OCI-LY1 (cell line): ENCODE measurements around the gene NDUFV3.
"Not testable (repeated sequence)": the region's sequence is repeated elsewhere in the genome, so short reads cannot be mapped to it uniquely, and the experiment has no call there.

Experiments used
- H2AFZ ChIP-seq: fragments of 200-600 bp; sonication (generic), shearing (Covaris generic); 2 replicates; pipeline ENCODE4 v1.6.0; 2014; ENCODE audit warnings: antibody characterized with exemption, mild to moderate bottlenecking, low read length
- H3F3A ChIP-seq: fragments of 200-600 bp; sonication (generic), shearing (Covaris generic); 2 replicates; pipeline ENCODE4 v1.6.0; 2014; ENCODE audit warnings: mild to moderate bottlenecking, antibody characterized with exemption, low read length, moderate library complexity; ENCODE audit not compliant: insufficient read depth
- H3K27ac ChIP-seq: fragments of 200-600 bp; sonication (generic); 2 replicates; pipeline ENCODE4 v1.5.1; 2014; ENCODE audit warnings: low read length, mixed run types, mild to moderate bottlenecking, low read depth; ENCODE audit not compliant: poor library complexity, severe bottlenecking
- H3K27me3 ChIP-seq: fragments of 200-600 bp; sonication (generic); 2 replicates; pipeline ENCODE4 v1.6.0; 2014; ENCODE audit warnings: antibody characterized with exemption, mild to moderate bottlenecking, low read length, moderate library complexity; ENCODE audit not compliant: insufficient read depth
- H3K36me3 ChIP-seq: fragments of 200-600 bp; sonication (generic); 2 replicates; pipeline ENCODE4 v1.6.1; 2014; ENCODE audit warnings: mild to moderate bottlenecking, antibody characterized with exemption, low read length, moderate library complexity, mixed read lengths; ENCODE audit not compliant: insufficient read depth
- H3K4me1 ChIP-seq: fragments of 200-600 bp; sonication (generic); 2 replicates; pipeline ENCODE4 v1.5.1; 2014; ENCODE audit warnings: mild to moderate bottlenecking, low read length, moderate library complexity; ENCODE audit not compliant: insufficient read depth, severe bottlenecking
- H3K4me2 ChIP-seq: fragments of 200-600 bp; sonication (generic), shearing (Covaris generic); 2 replicates; pipeline ENCODE4 v1.6.1; 2014; ENCODE audit warnings: low read length
- H3K4me3 ChIP-seq: fragments of 200-600 bp; sonication (generic); 2 replicates; pipeline ENCODE4 v1.5.1; 2014; ENCODE audit warnings: low read length, low read depth, mild to moderate bottlenecking, mixed read lengths; ENCODE audit not compliant: poor library complexity, severe bottlenecking
- H3K79me2 ChIP-seq: fragments of 200-600 bp; shearing (Covaris generic); 2 replicates; pipeline ENCODE4 v1.6.1; 2016; ENCODE audit warnings: mixed run types, low read length, mixed read lengths; ENCODE audit not compliant: insufficient read depth
- H3K9ac ChIP-seq: fragments of 200-600 bp; sonication (generic), shearing (Covaris generic); 2 replicates; pipeline ENCODE4 v1.6.1; 2014; ENCODE audit warnings: mild to moderate bottlenecking, low read length, mixed read lengths
- H3K9me2 ChIP-seq: fragments of 200-600 bp; sonication (generic), shearing (Covaris generic); 2 replicates; pipeline ENCODE4 v1.6.1; 2014; ENCODE audit warnings: low read depth, mild to moderate bottlenecking, low read length, mixed read lengths
- H3K9me3 ChIP-seq: fragments of 200-600 bp; shearing (Covaris generic); 2 replicates; pipeline ENCODE4 v1.6.1; 2014; ENCODE audit warnings: low read length, mixed read lengths
- H4K20me1 ChIP-seq: fragments of 200-600 bp; sonication (generic), shearing (Covaris generic); 2 replicates; pipeline ENCODE4 v1.6.0; 2016; ENCODE audit warnings: mild to moderate bottlenecking, low read length; ENCODE audit not compliant: insufficient read depth
- EZH2 ChIP-seq: fragments of 200-600 bp; sonication (generic), shearing (Covaris generic); IDR thresholded peaks from 2 replicates; pipeline ENCODE4 v1.8.0; 2017; ENCODE audit warnings: borderline replicate concordance, mixed run types, mild to moderate bottlenecking, antibody characterized with exemption, low read length, moderate library complexity, mixed read lengths
- TF ChIP-seq, protein P1 (sequence below): fragments of 200-600 bp; sonication (generic), shearing (Covaris generic); IDR thresholded peaks from 2 replicates; pipeline ENCODE4 v1.5.1; 2017; ENCODE audit warnings: mild to moderate bottlenecking, antibody characterized with exemption, low read length, moderate library complexity, mixed read lengths

NDUFV3 gene

DNA sequence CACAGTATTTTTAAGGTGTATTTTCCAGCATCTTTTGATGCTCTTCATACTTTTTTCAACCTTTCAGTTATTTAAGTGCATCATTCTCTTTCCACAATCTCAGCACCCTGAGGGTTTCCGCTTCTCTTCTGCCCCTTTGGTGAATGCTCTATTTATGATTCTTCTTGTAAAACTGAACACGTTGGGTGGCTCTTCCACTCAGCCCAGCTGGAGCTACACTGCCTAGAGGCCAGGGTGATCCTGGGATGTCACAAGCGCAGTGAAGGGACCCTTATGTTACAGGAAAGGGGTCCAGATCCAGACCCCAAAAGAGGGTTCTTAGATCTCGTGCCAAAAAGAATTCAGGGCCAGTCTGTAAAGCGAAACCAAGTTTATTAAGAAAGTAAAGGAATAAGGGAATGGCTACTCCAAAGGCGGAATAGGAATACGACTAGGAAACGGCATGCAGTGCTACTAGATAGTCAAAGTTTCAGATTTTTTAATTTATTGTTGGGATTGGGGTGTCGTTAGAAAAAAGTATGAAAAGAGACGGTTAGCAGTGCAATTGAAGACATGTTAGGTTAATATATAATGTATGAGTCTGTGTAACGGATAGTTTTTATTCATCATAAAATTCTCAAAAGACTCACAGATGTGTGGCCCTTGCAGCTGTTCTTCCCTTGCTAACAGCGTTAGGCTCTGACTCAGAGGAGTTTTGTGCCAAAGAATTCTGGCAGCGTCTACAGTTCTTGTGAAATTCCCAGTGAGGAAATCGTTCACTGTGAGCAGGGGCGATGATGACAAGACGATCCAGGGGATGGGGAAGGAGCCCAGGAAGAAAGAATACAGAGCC, 46.7 kb downstream of the NDUFV3 start:
- no peak overlapping the region for H3K4me3 ChIP-seq
- no peaks in the 10 kb centered on the region; the same call in 1 of the 2 replicates for H3F3A ChIP-seq
- H3K79me2 ChIP-seq: no peaks in the 10 kb centered on the region
- no peaks in the 10 kb centered on the region for H3K9me2 ChIP-seq
- H3K9me3 ChIP-seq: 0 out of 2 replicates have a peak, but pooled peaks cover 2% of the 10 kb centered on the region
- no peaks in the 10 kb centered on the region for H3K27me3 ChIP-seq
- no peak overlapping the region for H3K27ac ChIP-seq
- H3K9ac ChIP-seq: no peak overlapping the region
- H4K20me1 ChIP-seq: no peaks in the 10 kb centered on the region
- H3K4me2 ChIP-seq: no peak overlapping the region
- TF ChIP-seq, protein P1, sequence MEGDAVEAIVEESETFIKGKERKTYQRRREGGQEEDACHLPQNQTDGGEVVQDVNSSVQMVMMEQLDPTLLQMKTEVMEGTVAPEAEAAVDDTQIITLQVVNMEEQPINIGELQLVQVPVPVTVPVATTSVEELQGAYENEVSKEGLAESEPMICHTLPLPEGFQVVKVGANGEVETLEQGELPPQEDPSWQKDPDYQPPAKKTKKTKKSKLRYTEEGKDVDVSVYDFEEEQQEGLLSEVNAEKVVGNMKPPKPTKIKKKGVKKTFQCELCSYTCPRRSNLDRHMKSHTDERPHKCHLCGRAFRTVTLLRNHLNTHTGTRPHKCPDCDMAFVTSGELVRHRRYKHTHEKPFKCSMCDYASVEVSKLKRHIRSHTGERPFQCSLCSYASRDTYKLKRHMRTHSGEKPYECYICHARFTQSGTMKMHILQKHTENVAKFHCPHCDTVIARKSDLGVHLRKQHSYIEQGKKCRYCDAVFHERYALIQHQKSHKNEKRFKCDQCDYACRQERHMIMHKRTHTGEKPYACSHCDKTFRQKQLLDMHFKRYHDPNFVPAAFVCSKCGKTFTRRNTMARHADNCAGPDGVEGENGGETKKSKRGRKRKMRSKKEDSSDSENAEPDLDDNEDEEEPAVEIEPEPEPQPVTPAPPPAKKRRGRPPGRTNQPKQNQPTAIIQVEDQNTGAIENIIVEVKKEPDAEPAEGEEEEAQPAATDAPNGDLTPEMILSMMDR: no peak
- TF ChIP-seq EZH2: no peak
- no peak overlapping the region for H2AFZ ChIP-seq
- no peaks in the 10 kb centered on the region; the same call in 1 of the 2 replicates for H3K36me3 ChIP-seq
- H3K4me1 ChIP-seq: peaks cover 21% of the 10 kb centered on the region

DNA sequence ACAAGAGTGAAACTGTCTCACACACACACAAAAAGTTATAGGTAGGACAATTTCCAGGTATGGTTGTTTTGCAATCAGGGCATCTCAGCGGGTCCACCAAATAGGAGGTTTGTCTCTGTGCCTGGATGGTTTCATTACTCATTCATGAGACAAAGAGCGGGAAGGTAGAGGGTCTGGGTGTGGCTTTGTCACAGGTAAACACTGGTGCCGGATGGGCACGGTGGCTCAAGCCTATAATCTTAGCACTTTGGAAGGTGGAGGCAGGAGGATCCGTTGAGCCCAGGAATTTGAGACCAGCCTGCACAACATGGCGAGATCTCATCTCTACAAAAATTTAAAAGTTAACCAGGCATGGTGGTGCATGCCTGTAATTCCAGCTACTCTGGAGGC, 48.6 kb downstream of the NDUFV3 start:
- Histone ChIP-seq H3K4me3 (no peak overlapping the region), H3K9me3 (0 out of 2 replicates have a peak, but pooled peaks cover 2% of the 10 kb centered on the region), H4K20me1 (no peaks in the 10 kb centered on the region), H3F3A (no peaks in the 10 kb centered on the region; the same call in 1 of the 2 replicates), H3K27ac (no peak overlapping the region), H3K36me3 (no peaks in the 10 kb centered on the region; the same call in 1 of the 2 replicates), H3K79me2 (no peaks in the 10 kb centered on the region), H2AFZ (no peak overlapping the region), H3K9ac (no peak overlapping the region), H3K9me2 (no peaks in the 10 kb centered on the region), H3K4me2 (no peak overlapping the region), H3K27me3 (no peaks in the 10 kb centered on the region), H3K4me1 (peaks cover 13% of the 10 kb centered on the region)
- TF ChIP-seq, protein P1: no peak
- TF ChIP-seq EZH2: no peak

DNA sequence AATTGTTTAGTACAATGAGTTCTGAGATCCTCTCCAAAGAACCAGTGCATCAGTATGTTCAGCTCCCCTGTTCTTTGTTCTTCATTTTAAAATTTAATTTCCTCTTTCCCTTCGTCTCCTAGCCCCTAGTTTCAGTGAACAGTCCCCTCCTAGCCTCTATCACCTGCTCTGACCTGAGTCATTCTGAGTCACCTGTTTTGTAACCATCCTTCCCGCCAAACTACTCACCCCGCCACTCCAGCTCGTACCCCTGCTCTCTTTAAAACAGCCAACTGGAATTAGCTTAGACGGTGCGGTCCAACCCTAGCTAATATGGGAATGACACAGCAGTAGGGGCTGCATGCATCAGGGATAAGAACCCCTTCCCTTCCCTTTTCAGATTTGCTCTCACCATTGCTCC, 49.1 kb downstream of the NDUFV3 start:
- Histone ChIP-seq H2AFZ (no peak overlapping the region), H3K27ac (no peak overlapping the region), H3K4me3 (no peak overlapping the region), H3K9me3 (0 out of 2 replicates have a peak, but pooled peaks cover 2% of the 10 kb centered on the region), H3K36me3 (no peaks in the 10 kb centered on the region; the same call in 1 of the 2 replicates), H3F3A (no peaks in the 10 kb centered on the region; the same call in 1 of the 2 replicates), H3K9ac (no peak overlapping the region), H3K9me2 (no peaks in the 10 kb centered on the region), H4K20me1 (no peaks in the 10 kb centered on the region), H3K4me1 (peaks cover 8% of the 10 kb centered on the region), H3K4me2 (no peak overlapping the region), H3K27me3 (no peaks in the 10 kb centered on the region), H3K79me2 (no peaks in the 10 kb centered on the region)
- no peak for TF ChIP-seq EZH2
- TF ChIP-seq, protein P1: no peak

DNA sequence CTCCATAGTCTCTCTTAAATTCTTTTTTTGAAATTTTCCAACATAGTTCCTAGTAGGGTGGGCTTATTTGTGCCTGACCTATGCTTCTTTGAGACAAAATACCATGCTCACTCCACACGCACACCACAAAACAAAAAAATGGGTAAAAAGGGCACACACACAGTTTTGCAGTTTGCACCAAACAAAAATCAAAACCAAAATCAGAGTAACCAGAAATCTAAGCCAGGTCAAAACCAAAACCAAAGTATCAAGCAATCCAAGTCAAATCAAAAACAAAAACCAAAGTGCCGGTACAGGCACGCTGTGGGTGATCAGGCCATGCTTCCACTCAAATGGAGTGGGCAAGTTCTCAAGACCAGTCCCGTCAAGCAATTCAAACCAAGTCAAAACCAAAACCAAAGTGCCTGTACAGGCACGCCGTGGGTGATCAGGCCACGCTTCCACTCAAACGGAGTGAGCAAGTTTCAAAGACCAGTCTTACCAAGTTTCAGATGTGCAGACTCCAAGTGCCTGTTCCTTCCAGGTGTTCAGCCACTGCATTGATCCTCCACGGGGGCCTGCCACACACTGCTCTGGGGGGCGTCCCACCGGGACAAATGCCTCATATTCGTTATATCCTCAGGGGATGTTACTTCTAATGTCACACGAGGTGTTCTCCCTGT, 56.1 kb downstream of the NDUFV3 start:
- not testable (repeated sequence) for H3K27me3 ChIP-seq, H3F3A ChIP-seq, H3K9me3 ChIP-seq, H3K4me1 ChIP-seq, H3K27ac ChIP-seq, H2AFZ ChIP-seq, H4K20me1 ChIP-seq, H3K79me2 ChIP-seq, H3K9me2 ChIP-seq, H3K36me3 ChIP-seq, H3K9ac ChIP-seq, H3K4me2 ChIP-seq, H3K4me3 ChIP-seq

DNA sequence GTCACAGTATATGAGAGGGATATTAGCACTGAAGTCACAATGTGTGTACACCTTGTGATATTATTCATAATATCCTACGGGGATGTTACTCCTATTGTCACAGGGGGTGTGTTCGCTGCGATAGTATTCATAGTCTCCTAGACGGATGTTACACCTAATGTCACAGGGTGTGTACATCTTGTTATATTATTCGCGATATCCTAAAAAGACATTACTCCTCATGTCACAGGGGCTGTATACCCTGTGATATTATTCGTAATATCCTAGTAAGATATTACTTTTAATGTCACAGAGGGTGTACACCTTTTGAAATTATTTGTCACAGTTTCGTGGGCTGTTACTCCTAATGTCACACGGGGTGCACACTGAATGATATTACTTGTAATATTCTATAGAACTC, 58.1 kb downstream of the NDUFV3 start:
- not testable (repeated sequence) for H3K9me3 ChIP-seq, H3K9ac ChIP-seq, H3K4me2 ChIP-seq, H3F3A ChIP-seq, H3K4me1 ChIP-seq, H2AFZ ChIP-seq, H3K27me3 ChIP-seq, H3K9me2 ChIP-seq, H3K36me3 ChIP-seq, H4K20me1 ChIP-seq, H3K27ac ChIP-seq, H3K4me3 ChIP-seq, H3K79me2 ChIP-seq
